ENCODE data around the gene POTEJ. TPM values are rescaled to one million over a fixed set of nuclear protein-coding genes. Genes with fewer than 3 reads are reported as not detected.
"Not testable (repeated sequence)": the region's sequence is repeated elsewhere in the genome, so short reads cannot be mapped to it uniquely, and the experiment has no call there.

Gene POTEJ
- polyA plus RNA-seq, 3 donors: not detected

GRCh38 chr2:130599926-130600325 lies 11.3 kb upstream of the POTEJ start:
- H3K27ac Mint-ChIP-seq; H3K27ac ChIP-seq (ENCODE audit: low read depth in 1 of 2, low read length in 2 of 2); H2AFZ ChIP-seq (ENCODE audit: insufficient read depth, low read depth, low read length, poor library complexity, severe bottlenecking); H3K4me2 ChIP-seq (replicated peaks; ENCODE audit: extremely low read depth, low read length, poor library complexity, severe bottlenecking); H3K36me3 Mint-ChIP-seq; intact Hi-C loops (cut with micrococcal nuclease); H3K79me2 ChIP-seq (ENCODE audit: insufficient read depth, low read length); H3K9ac ChIP-seq (ENCODE audit: insufficient read depth, low read length, poor library complexity, severe bottlenecking); H3K36me3 ChIP-seq (replicated peaks in 1 of 2; ENCODE audit: control insufficient read depth in 1 of 2, insufficient read depth in 2 of 2, low read length in 2 of 2); H3K9me3 Mint-ChIP-seq; H3K27me3 ChIP-seq (ENCODE audit: control insufficient read depth in 2 of 2, insufficient read depth in 2 of 2, low read length in 2 of 2); DNase-seq; H3K4me1 ChIP-seq (ENCODE audit: control insufficient read depth in 1 of 2, insufficient read depth in 2 of 2, low read length in 2 of 2); H4K20me1 ChIP-seq (ENCODE audit: insufficient read depth, low read length); H3K4me3 Mint-ChIP-seq; H3K4me3 ChIP-seq (replicated peaks in 1 of 3; ENCODE audit: low read depth in 2 of 3, low read length in 3 of 3); H3K4me1 Mint-ChIP-seq; H3K9me3 ChIP-seq (replicated peaks in 1 of 2; ENCODE audit: control insufficient read depth in 1 of 2, insufficient read depth in 1 of 2, low read length in 2 of 2): not testable (repeated sequence)
- WGBS (ENCODE audit: insufficient coverage): no CpG with 5 or more reads among the region's 9 CpGs
- H3K27me3 Mint-ChIP-seq (ENCODE audit: low read depth in 3 of 3): peaks cover 8 to 17% (median 11%) of the 10 kb centered on the region in 3 donors

GRCh38 chr2:130601648-130602302 lies 9.5 kb upstream of the POTEJ start:
- H3K27me3 ChIP-seq (ENCODE audit: control insufficient read depth in 2 of 2, insufficient read depth in 2 of 2, low read length in 2 of 2); H3K79me2 ChIP-seq (ENCODE audit: insufficient read depth, low read length); H3K9me3 Mint-ChIP-seq; H3K36me3 Mint-ChIP-seq; H3K4me1 Mint-ChIP-seq; H4K20me1 ChIP-seq (ENCODE audit: insufficient read depth, low read length); intact Hi-C loops (cut with micrococcal nuclease); H3K27ac ChIP-seq (ENCODE audit: low read depth in 1 of 2, low read length in 2 of 2); H3K4me3 ChIP-seq (replicated peaks in 1 of 3; ENCODE audit: low read depth in 2 of 3, low read length in 3 of 3); H2AFZ ChIP-seq (ENCODE audit: insufficient read depth, low read depth, low read length, poor library complexity, severe bottlenecking); H3K9ac ChIP-seq (ENCODE audit: insufficient read depth, low read length, poor library complexity, severe bottlenecking); DNase-seq; H3K4me3 Mint-ChIP-seq; H3K4me2 ChIP-seq (replicated peaks; ENCODE audit: extremely low read depth, low read length, poor library complexity, severe bottlenecking); H3K4me1 ChIP-seq (ENCODE audit: control insufficient read depth in 1 of 2, insufficient read depth in 2 of 2, low read length in 2 of 2); H3K36me3 ChIP-seq (replicated peaks in 1 of 2; ENCODE audit: control insufficient read depth in 1 of 2, insufficient read depth in 2 of 2, low read length in 2 of 2); H3K9me3 ChIP-seq (replicated peaks in 1 of 2; ENCODE audit: control insufficient read depth in 1 of 2, insufficient read depth in 1 of 2, low read length in 2 of 2); H3K27ac Mint-ChIP-seq: not testable (repeated sequence)
- no CpG with 5 or more reads among the region's 15 CpGs for WGBS (ENCODE audit: insufficient coverage)
- peaks cover 9 to 15% (median 9%) of the 10 kb centered on the region in 3 donors for H3K27me3 Mint-ChIP-seq (ENCODE audit: low read depth in 3 of 3)

DNA sequence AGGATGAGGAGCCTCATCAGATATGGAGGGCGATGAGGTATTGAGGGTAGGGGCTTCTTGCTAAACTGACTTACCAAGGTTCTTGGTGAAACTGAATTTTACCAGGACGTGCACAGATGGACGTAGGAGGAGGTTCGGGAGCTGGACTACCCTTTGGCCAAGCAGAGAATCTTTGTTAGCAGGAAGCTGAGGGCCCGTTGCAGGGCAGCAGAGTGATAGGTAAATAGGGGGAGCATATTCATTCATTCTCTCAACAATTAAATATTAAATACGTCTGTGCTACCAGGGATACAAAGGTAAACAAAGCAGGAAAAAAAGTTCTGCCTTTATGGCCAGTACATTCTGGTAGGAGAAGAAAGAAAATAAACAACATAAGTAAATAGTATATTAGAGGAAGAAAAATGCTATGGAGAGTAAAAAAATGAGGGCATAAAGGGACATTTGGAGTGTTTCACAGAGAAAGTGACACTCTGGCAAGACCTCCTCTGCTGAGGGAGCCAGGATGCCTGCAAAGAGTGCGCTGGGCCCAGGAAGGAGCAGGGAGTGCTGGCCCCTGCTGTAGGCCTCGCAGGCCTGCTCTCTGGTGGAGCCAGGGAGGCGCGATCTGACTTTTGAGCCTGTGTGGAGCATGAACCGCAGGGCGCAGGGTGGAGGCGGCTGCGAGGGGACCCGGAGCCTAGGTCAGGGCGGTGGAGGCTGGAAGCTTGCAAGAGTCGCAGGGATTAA lies 2.8 kb upstream of the POTEJ start:
- intact Hi-C loops (cut with micrococcal nuclease); H3K27me3 Mint-ChIP-seq (ENCODE audit: low read depth in 3 of 3): not testable (repeated sequence)

GRCh38 chr2:130609002-130609920 lies 2.0 kb upstream of the POTEJ start:
- H3K4me3 Mint-ChIP-seq; H3K4me3 ChIP-seq (replicated peaks in 1 of 3; ENCODE audit: low read depth in 2 of 3, low read length in 3 of 3); H4K20me1 ChIP-seq (ENCODE audit: insufficient read depth, low read length); H3K27me3 ChIP-seq (ENCODE audit: control insufficient read depth in 2 of 2, insufficient read depth in 2 of 2, low read length in 2 of 2); DNase-seq; H3K4me1 ChIP-seq (ENCODE audit: control insufficient read depth in 1 of 2, insufficient read depth in 2 of 2, low read length in 2 of 2); H3K4me1 Mint-ChIP-seq; H3K9me3 ChIP-seq (replicated peaks in 1 of 2; ENCODE audit: control insufficient read depth in 1 of 2, insufficient read depth in 1 of 2, low read length in 2 of 2); H3K79me2 ChIP-seq (ENCODE audit: insufficient read depth, low read length); H3K27me3 Mint-ChIP-seq (ENCODE audit: low read depth in 3 of 3); H3K9ac ChIP-seq (ENCODE audit: insufficient read depth, low read length, poor library complexity, severe bottlenecking); H3K36me3 ChIP-seq (replicated peaks in 1 of 2; ENCODE audit: control insufficient read depth in 1 of 2, insufficient read depth in 2 of 2, low read length in 2 of 2); H2AFZ ChIP-seq (ENCODE audit: insufficient read depth, low read depth, low read length, poor library complexity, severe bottlenecking); H3K27ac ChIP-seq (ENCODE audit: low read depth in 1 of 2, low read length in 2 of 2); H3K4me2 ChIP-seq (replicated peaks; ENCODE audit: extremely low read depth, low read length, poor library complexity, severe bottlenecking); H3K36me3 Mint-ChIP-seq; H3K9me3 Mint-ChIP-seq; H3K27ac Mint-ChIP-seq; intact Hi-C loops (cut with micrococcal nuclease): not testable (repeated sequence)
- WGBS (ENCODE audit: insufficient coverage): no CpG with 5 or more reads among the region's 28 CpGs

More for the DNA sequence above, 2.8 kb upstream of the POTEJ start:
- H3K4me1 Mint-ChIP-seq; H3K79me2 ChIP-seq (ENCODE audit: insufficient read depth, low read length); H3K27ac Mint-ChIP-seq; H3K27ac ChIP-seq (ENCODE audit: low read depth in 1 of 2, low read length in 2 of 2); H3K9me3 ChIP-seq (replicated peaks in 1 of 2; ENCODE audit: control insufficient read depth in 1 of 2, insufficient read depth in 1 of 2, low read length in 2 of 2); H2AFZ ChIP-seq (ENCODE audit: insufficient read depth, low read depth, low read length, poor library complexity, severe bottlenecking); H4K20me1 ChIP-seq (ENCODE audit: insufficient read depth, low read length); H3K4me2 ChIP-seq (replicated peaks; ENCODE audit: extremely low read depth, low read length, poor library complexity, severe bottlenecking); H3K27me3 ChIP-seq (ENCODE audit: control insufficient read depth in 2 of 2, insufficient read depth in 2 of 2, low read length in 2 of 2); H3K9ac ChIP-seq (ENCODE audit: insufficient read depth, low read length, poor library complexity, severe bottlenecking); H3K4me1 ChIP-seq (ENCODE audit: control insufficient read depth in 1 of 2, insufficient read depth in 2 of 2, low read length in 2 of 2); H3K4me3 ChIP-seq (replicated peaks in 1 of 3; ENCODE audit: low read depth in 2 of 3, low read length in 3 of 3); H3K4me3 Mint-ChIP-seq; DNase-seq; H3K36me3 Mint-ChIP-seq; H3K36me3 ChIP-seq (replicated peaks in 1 of 2; ENCODE audit: control insufficient read depth in 1 of 2, insufficient read depth in 2 of 2, low read length in 2 of 2); H3K9me3 Mint-ChIP-seq: not testable (repeated sequence)
- no CpG with 5 or more reads among the region's 17 CpGs for WGBS (ENCODE audit: insufficient coverage)

All from CD14-positive monocyte (primary cell).